Body of pancreas (tissue), 4 donors: Measurements from ENCODE around the gene PVALB.

ENCODE experiments used
- CTCF ChIP-seq, 7 experiments: fragments of 450-650 bp in 4 of 7; fragments of 200-600 bp in 3 of 7; sonication (generic) in 3 of 7; IDR thresholded peaks; one replicate each; pipeline ENCODE4 v1.5.1; 2016 to 2019; ENCODE audit warnings: antibody characterized with exemption in 7 of 7
- POLR2A ChIP-seq, 3 donors: fragments of 450-650 bp; IDR thresholded peaks; one replicate each; pipeline ENCODE4 v1.6.1; 2016; ENCODE audit warnings: antibody characterized with exemption in 3 of 3, mild to moderate bottlenecking in 2 of 3

- TF ChIP-seq CTCF (IDR thresholded peaks at IDR 0.05) = no peak
- no peak for TF ChIP-seq POLR2A (IDR thresholded peaks at IDR 0.05)
Measured at GRCh38 chr22:36814801-36815200, 2.0 kb downstream of the PVALB start.
